ENCODE results near the gene MEF2D.
A peak's percentile ranks its signal among the peaks of the same experiment; 100 is the strongest.

The MEF2D gene

GRCh38 chr1:156436141-156437036 lies 64.2 kb downstream of the MEF2D start:
- no peaks in the 10 kb centered on the region for H3K9me3 ChIP-seq
- no peak for TF ChIP-seq CTCF (IDR thresholded peaks at IDR 0.05)
- peaks cover 8 to 11% of the 10 kb centered on the region in 2 experiments for H3K4me1 ChIP-seq (ENCODE audit: control insufficient read depth in 1 of 2, insufficient read depth in 1 of 2, low read depth in 1 of 2, low read length in 1 of 2)
- no peaks in the 10 kb centered on the region for H3K36me3 ChIP-seq
- peaks cover 100% of the 10 kb centered on the region for H3K27me3 ChIP-seq
- H3K4me3 ChIP-seq (ENCODE audit: low read depth in 1 of 2, low read length in 1 of 2) = no peak overlapping the region
- H3K27ac ChIP-seq = no peak overlapping the region

GRCh38 chr1:156435545-156436140 lies 64.9 kb downstream of the MEF2D start:
- Histone ChIP-seq H3K27me3 (peaks cover 100% of the 10 kb centered on the region), H3K9me3 (no peaks in the 10 kb centered on the region), H3K36me3 (no peaks in the 10 kb centered on the region), H3K27ac (no peak overlapping the region), H3K4me1 (ENCODE audit: control insufficient read depth in 1 of 2, insufficient read depth in 1 of 2, low read depth in 1 of 2, low read length in 1 of 2) (peaks cover 8 to 11% of the 10 kb centered on the region in 2 experiments), H3K4me3 (ENCODE audit: low read depth in 1 of 2, low read length in 1 of 2) (peak overlapping the region; percentile 6 to 40)
- no peak for TF ChIP-seq CTCF (IDR thresholded peaks at IDR 0.05)

GRCh38 chr1:156434989-156435544 lies 65.5 kb downstream of the MEF2D start:
- Histone ChIP-seq H3K27ac (no peak overlapping the region), H3K36me3 (no peaks in the 10 kb centered on the region), H3K27me3 (peaks cover 100% of the 10 kb centered on the region), H3K4me3 (ENCODE audit: low read depth in 1 of 2, low read length in 1 of 2) (peak overlapping the region; percentile 6 to 40), H3K4me1 (ENCODE audit: control insufficient read depth in 1 of 2, insufficient read depth in 1 of 2, low read depth in 1 of 2, low read length in 1 of 2) (peaks cover 8 to 11% of the 10 kb centered on the region in 2 experiments), H3K9me3 (no peaks in the 10 kb centered on the region)
- TF ChIP-seq CTCF (IDR thresholded peaks at IDR 0.05) = no peak

- peaks cover 8 to 11% of the 10 kb centered on the region in 2 experiments for H3K4me1 ChIP-seq (ENCODE audit: control insufficient read depth in 1 of 2, insufficient read depth in 1 of 2, low read depth in 1 of 2, low read length in 1 of 2)
- no peak for TF ChIP-seq CTCF (IDR thresholded peaks at IDR 0.05)
- no peak overlapping the region for H3K27ac ChIP-seq
- no peak overlapping the region for H3K4me3 ChIP-seq (ENCODE audit: low read depth in 1 of 2, low read length in 1 of 2)
- H3K36me3 ChIP-seq = no peaks in the 10 kb centered on the region
- no peaks in the 10 kb centered on the region for H3K9me3 ChIP-seq
- peaks cover 100% of the 10 kb centered on the region for H3K27me3 ChIP-seq
These were observed 67.0 kb downstream of the MEF2D start for GRCh38 chr1:156433602-156434001.

- TF ChIP-seq CTCF (IDR thresholded peaks at IDR 0.05) = no peak
- Histone ChIP-seq H3K4me1 (ENCODE audit: control insufficient read depth in 1 of 2, insufficient read depth in 1 of 2, low read depth in 1 of 2, low read length in 1 of 2) (peaks cover 8 to 11% of the 10 kb centered on the region in 2 experiments), H3K36me3 (no peaks in the 10 kb centered on the region), H3K4me3 (ENCODE audit: low read depth in 1 of 2, low read length in 1 of 2) (no peak overlapping the region), H3K27me3 (peaks cover 100% of the 10 kb centered on the region), H3K9me3 (no peaks in the 10 kb centered on the region), H3K27ac (no peak overlapping the region)
These were observed 67.5 kb downstream of the MEF2D start for GRCh38 chr1:156433032-156433431.

Data from neutrophil (primary cell).